ENCODE results near the gene OTOF.

OTOF gene

GRCh38 chr2:26423750-26424149 lies 54.2 kb downstream of the OTOF start:
- TF ChIP-seq CTCF (IDR thresholded peaks at IDR 0.05; ENCODE audit: extremely low read depth, missing control alignments), result no peak
- DNase-seq (ENCODE audit: low spot score), result no peak

- DNase-seq (ENCODE audit: low spot score), result no peak
- no peak for TF ChIP-seq CTCF (IDR thresholded peaks at IDR 0.05; ENCODE audit: extremely low read depth, missing control alignments)
Measured at GRCh38 chr2:26422947-26423629, 54.8 kb downstream of the OTOF start.

- no peak for TF ChIP-seq CTCF (IDR thresholded peaks at IDR 0.05; ENCODE audit: extremely low read depth, missing control alignments)
- no peak for DNase-seq (ENCODE audit: low spot score)
Measured at GRCh38 chr2:26421961-26422360, 56.0 kb downstream of the OTOF start.

- DNase-seq (ENCODE audit: low spot score), result no peak
- no peak for TF ChIP-seq CTCF (IDR thresholded peaks at IDR 0.05; ENCODE audit: extremely low read depth, missing control alignments)
Measured at GRCh38 chr2:26414311-26414710, 63.6 kb downstream of the OTOF start.

GRCh38 chr2:26412091-26412673 lies 65.7 kb downstream of the OTOF start:
- no peak for DNase-seq (ENCODE audit: low spot score)
- no peak for TF ChIP-seq CTCF (IDR thresholded peaks at IDR 0.05; ENCODE audit: extremely low read depth, missing control alignments)

- DNase-seq (ENCODE audit: low spot score), result no peak
- no peak for TF ChIP-seq CTCF (IDR thresholded peaks at IDR 0.05; ENCODE audit: extremely low read depth, missing control alignments)
Measured at GRCh38 chr2:26411419-26411818, 66.5 kb downstream of the OTOF start.

GRCh38 chr2:26410764-26411243 lies 67.1 kb downstream of the OTOF start:
- no peak for DNase-seq (ENCODE audit: low spot score)
- no peak for TF ChIP-seq CTCF (IDR thresholded peaks at IDR 0.05; ENCODE audit: extremely low read depth, missing control alignments)

Data from GM20000 (cell line).